Muscle layer of colon (tissue), 2 donors: Measurements from ENCODE around the gene SLC44A4.

ENCODE experiments used
- H3K27ac ChIP-seq: one replicate; pipeline ENCODE4 v1.7.0; 2013; ENCODE audit warnings: low read depth, mild to moderate bottlenecking, low read length, moderate library complexity
- H3K27me3 ChIP-seq, 2 donors: one replicate each; pipeline ENCODE4 v1.7.0; 2013; ENCODE audit warnings: low read length in 2 of 2, mild to moderate bottlenecking in 2 of 2; ENCODE audit not compliant: insufficient read depth in 2 of 2, control insufficient read depth in 1 of 2
- H3K36me3 ChIP-seq: one replicate; pipeline ENCODE4 v1.7.0; 2013; ENCODE audit warnings: mild to moderate bottlenecking, low read length; ENCODE audit not compliant: insufficient read depth
- H3K4me1 ChIP-seq: one replicate; pipeline ENCODE4 v1.7.0; 2013; ENCODE audit warnings: mild to moderate bottlenecking, low read length; ENCODE audit not compliant: insufficient read depth
- H3K4me3 ChIP-seq, 2 donors: one replicate each; pipeline ENCODE4 v1.7.0; 2013; ENCODE audit warnings: low read length in 2 of 2, low read depth in 1 of 2, mild to moderate bottlenecking in 1 of 2, moderate library complexity in 1 of 2
- H3K9ac ChIP-seq: one replicate; pipeline ENCODE4 v1.7.0; 2013; ENCODE audit warnings: low read length
- H3K9me3 ChIP-seq: one replicate; pipeline ENCODE4 v1.7.0; 2013; ENCODE audit warnings: mild to moderate bottlenecking, low read length
- donor health status: abdominal sarcoma.
- donor health status: Adenocarcinoma of cecum.

The SLC44A4 gene

DNA sequence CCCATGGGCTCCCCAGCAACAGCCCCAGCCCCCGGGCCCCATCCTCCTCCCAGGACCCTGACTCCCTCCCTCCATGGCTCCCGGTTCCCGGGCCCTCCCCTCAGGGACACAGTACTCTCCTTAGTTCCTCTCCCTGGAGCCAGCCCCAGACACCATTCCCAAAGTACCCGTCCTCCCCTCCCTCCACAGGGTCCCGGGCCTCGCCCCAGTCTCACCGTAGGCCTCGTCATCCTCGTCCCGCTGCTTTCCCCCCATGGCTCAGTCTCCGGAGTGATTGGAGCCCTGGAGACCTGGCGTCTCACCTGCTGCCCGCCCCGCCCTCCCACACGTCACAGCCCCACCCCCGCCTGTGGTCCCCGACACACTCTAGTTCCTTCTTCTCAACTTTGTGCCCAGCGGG lies at the start of gene SLC44A4:
TSS of gene SLC44A4 (minus strand) at position 272 of the 400 bp plus-strand sequence. CDS start at position 255, 17 bp downstream.
- no peak within 1 kb of the TSS for H3K9ac ChIP-seq

GRCh38 chr6:31928672-31928939 lies 49.8 kb upstream of the SLC44A4 start:
- peak overlapping the region in 1 of 2 donors; percentile 21 for H3K4me3 ChIP-seq
- no peak overlapping the region for H3K27ac ChIP-seq

More for the DNA sequence above, at the start of gene SLC44A4:
- H3K9me3 ChIP-seq: no peaks in the 10 kb centered on the region
- peaks cover 5% of the 10 kb centered on the region for H3K4me1 ChIP-seq
- H3K4me3 ChIP-seq: no peak within 1 kb of the TSS
- no peaks in the 10 kb centered on the region for H3K27me3 ChIP-seq
- H3K36me3 ChIP-seq: peaks cover 39% of the 10 kb centered on the region
- H3K27ac ChIP-seq: no peak within 1 kb of the TSS

DNA sequence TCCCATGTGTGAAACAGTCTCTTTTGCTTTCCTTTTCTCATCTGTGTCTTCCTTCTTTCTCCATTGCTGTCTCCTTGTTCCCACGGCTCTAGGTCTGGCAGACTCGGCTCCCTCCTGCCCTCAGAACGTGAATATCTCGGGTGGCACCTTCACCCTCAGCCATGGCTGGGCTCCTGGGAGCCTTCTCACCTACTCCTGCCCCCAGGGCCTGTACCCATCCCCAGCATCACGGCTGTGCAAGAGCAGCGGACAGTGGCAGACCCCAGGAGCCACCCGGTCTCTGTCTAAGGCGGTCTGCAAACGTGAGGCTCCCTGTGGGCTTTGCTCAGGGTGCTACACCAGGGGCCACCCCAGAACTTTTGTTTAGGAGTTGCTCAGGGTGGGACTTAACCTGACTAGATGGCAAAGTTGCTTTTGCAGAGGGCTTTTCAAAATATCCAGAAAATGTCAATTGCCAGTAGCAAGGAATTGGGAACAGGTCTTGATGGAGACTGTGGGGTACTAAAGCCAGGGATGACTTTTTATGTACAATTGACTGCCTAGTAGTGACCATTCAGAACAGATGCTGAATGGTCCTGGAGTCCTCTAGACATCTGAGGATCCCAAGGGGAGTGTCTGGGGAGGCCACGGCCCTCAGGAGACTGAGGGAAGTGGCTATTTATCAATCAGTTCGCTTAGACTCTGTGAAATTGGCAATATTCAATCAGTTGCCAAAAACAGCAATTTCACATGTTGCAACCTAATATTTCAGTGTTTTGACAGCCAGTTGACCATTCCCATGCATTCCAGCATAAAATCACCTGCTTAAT lies 49.3 kb upstream of the SLC44A4 start:
- H3K4me3 ChIP-seq: peak overlapping the region in 1 of 2 donors; percentile 21
- H3K27me3 ChIP-seq: no peaks in the 10 kb centered on the region
- H3K4me1 ChIP-seq: no peaks in the 10 kb centered on the region
- no peaks in the 10 kb centered on the region for H3K9me3 ChIP-seq
- H3K27ac ChIP-seq: no peak overlapping the region
- no peak overlapping the region for H3K9ac ChIP-seq
- no peaks in the 10 kb centered on the region for H3K36me3 ChIP-seq

More at GRCh38 chr6:31928672-31928939, 49.8 kb upstream of the SLC44A4 start:
- Histone ChIP-seq H3K9ac (no peak overlapping the region), H3K36me3 (no peaks in the 10 kb centered on the region), H3K9me3 (no peaks in the 10 kb centered on the region), H3K27me3 (no peaks in the 10 kb centered on the region), H3K4me1 (no peaks in the 10 kb centered on the region)

GRCh38 chr6:31927242-31927862 lies 48.6 kb upstream of the SLC44A4 start, which contains the start of gene C2:
Gene C2, plus strand, starts transcription at chr6:31927717. Its CDS starts 36 bp downstream, at chr6:31927753.
- no peak within 1 kb of the TSS for H3K27ac ChIP-seq
- H3K27me3 ChIP-seq: no peaks in the 10 kb centered on the region
- H3K4me1 ChIP-seq: no peaks in the 10 kb centered on the region
- H3K9me3 ChIP-seq: no peaks in the 10 kb centered on the region
- no peak within 1 kb of the TSS for H3K9ac ChIP-seq
- H3K36me3 ChIP-seq: no peaks in the 10 kb centered on the region
- peak within 1 kb of the TSS in 1 of 2 donors; percentile 21 for H3K4me3 ChIP-seq

DNA sequence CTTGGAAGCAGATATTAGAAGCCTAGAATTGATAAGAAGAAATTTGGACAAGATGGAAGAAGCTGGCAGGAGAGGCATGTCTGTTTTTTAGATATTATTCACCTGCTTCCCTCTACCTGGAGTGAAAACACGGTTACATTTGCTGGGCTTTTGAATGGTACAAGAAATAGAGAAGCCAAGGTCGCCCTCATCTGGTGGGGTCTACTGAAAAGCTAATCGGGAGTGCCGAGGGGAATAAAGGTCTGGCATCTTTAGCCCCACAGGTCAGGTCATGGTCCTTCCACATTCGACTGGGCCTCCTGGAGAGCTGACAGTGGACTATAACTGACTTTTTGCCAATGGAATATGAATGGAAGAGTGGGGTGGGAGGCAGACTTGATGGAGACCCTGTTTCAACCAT lies 44.1 kb upstream of the SLC44A4 start:
- Histone ChIP-seq H3K36me3 (no peaks in the 10 kb centered on the region), H3K9me3 (no peaks in the 10 kb centered on the region), H3K4me1 (no peaks in the 10 kb centered on the region), H3K9ac (no peak overlapping the region), H3K27ac (no peak overlapping the region), H3K27me3 (no peaks in the 10 kb centered on the region), H3K4me3 (no peak overlapping the region)

GRCh38 chr6:31920811-31921210 lies 42.0 kb upstream of the SLC44A4 start:
- H3K4me1 ChIP-seq: no peaks in the 10 kb centered on the region
- H3K9me3 ChIP-seq: no peaks in the 10 kb centered on the region
- no peak overlapping the region for H3K27ac ChIP-seq
- H3K9ac ChIP-seq: no peak overlapping the region
- H3K4me3 ChIP-seq: no peak overlapping the region
- no peaks in the 10 kb centered on the region for H3K27me3 ChIP-seq
- H3K36me3 ChIP-seq: no peaks in the 10 kb centered on the region

- H3K36me3 ChIP-seq: no peaks in the 10 kb centered on the region
- no peak overlapping the region for H3K4me3 ChIP-seq
- no peaks in the 10 kb centered on the region for H3K9me3 ChIP-seq
- H3K4me1 ChIP-seq: no peaks in the 10 kb centered on the region
- no peak overlapping the region for H3K9ac ChIP-seq
- no peaks in the 10 kb centered on the region for H3K27me3 ChIP-seq
- no peak overlapping the region for H3K27ac ChIP-seq
Observed at GRCh38 chr6:31919624-31920303, 41.0 kb upstream of the SLC44A4 start.

GRCh38 chr6:31918069-31918720 lies 39.4 kb upstream of the SLC44A4 start:
- no peak overlapping the region for H3K9ac ChIP-seq
- no peaks in the 10 kb centered on the region for H3K27me3 ChIP-seq
- no peak overlapping the region for H3K4me3 ChIP-seq

GRCh38 chr6:31915756-31916155 lies 37.0 kb upstream of the SLC44A4 start:
- H3K4me1 ChIP-seq: no peaks in the 10 kb centered on the region
- H3K9ac ChIP-seq: no peak overlapping the region
- no peak overlapping the region for H3K4me3 ChIP-seq
- H3K27ac ChIP-seq: no peak overlapping the region
- H3K9me3 ChIP-seq: no peaks in the 10 kb centered on the region
- H3K27me3 ChIP-seq: no peaks in the 10 kb centered on the region
- no peaks in the 10 kb centered on the region for H3K36me3 ChIP-seq

More at GRCh38 chr6:31918069-31918720, 39.4 kb upstream of the SLC44A4 start:
- Histone ChIP-seq H3K27ac (no peak overlapping the region), H3K9me3 (no peaks in the 10 kb centered on the region), H3K36me3 (no peaks in the 10 kb centered on the region), H3K4me1 (no peaks in the 10 kb centered on the region)

DNA sequence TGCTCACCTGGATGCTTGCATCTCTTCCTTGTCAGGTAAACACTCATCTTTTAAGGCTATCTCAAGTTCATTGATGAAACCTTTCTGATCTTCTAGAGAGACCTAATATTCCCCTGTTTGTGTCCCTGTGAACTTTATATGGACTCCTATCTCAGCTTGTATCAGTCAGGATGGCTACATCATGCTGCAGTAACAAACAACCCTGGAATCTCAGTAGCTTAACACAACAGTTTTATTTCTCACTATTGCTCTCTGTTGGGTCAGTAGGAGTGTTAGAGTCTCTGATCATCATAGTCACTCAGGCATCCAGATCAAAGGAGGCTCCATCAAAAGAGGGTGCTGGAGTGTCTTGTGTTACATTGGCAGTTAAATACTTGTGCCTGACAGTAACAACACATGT lies 36.6 kb upstream of the SLC44A4 start:
- no peaks in the 10 kb centered on the region for H3K27me3 ChIP-seq
- H3K9ac ChIP-seq: no peak overlapping the region
- no peaks in the 10 kb centered on the region for H3K36me3 ChIP-seq
- no peak overlapping the region for H3K4me3 ChIP-seq
- no peak overlapping the region for H3K27ac ChIP-seq
- no peaks in the 10 kb centered on the region for H3K9me3 ChIP-seq
- H3K4me1 ChIP-seq: no peaks in the 10 kb centered on the region
